Right lobe of liver (tissue), 6 donors: ENCODE results near the gene CCL3. TPM values are rescaled to one million over a fixed set of nuclear protein-coding genes. Genes with fewer than 3 reads are reported as not detected.
"Not testable (repeated sequence)": the region's sequence is repeated elsewhere in the genome, so short reads cannot be mapped to it uniquely, and the experiment has no call there.

ENCODE experiments used
- ATAC-seq, 4 donors: fragments of 200-7000 bp; cut with Tn5 transposase; one replicate each; pipeline ENCODE4 v1.9.1; 2020; ENCODE audit warnings: mild to moderate bottlenecking in 4 of 4, moderate library complexity in 4 of 4
- DNase-seq, 3 donors: peaks; one replicate each; pipeline ENCODE4 v3.0.0-alpha.2; 2020
- H3K27ac ChIP-seq, 3 donors: fragments of 200-600 bp; one replicate each; pipeline ENCODE4 v1.8.0; 2022
- H3K27me3 ChIP-seq, 2 donors: fragments of 200-600 bp; one replicate each; pipeline ENCODE4 v1.8.0; 2022
- H3K36me3 ChIP-seq, 4 donors: fragments of 200-600 bp; sonication (generic) in 1 of 4; one replicate each; pipeline versions ENCODE4 v1.5.1 to v1.8.0; 2017 to 2022; ENCODE audit warnings: control low read depth in 1 of 4
- H3K4me1 ChIP-seq, 4 donors: fragments of 200-600 bp; sonication (generic) in 1 of 4; one replicate each; pipeline versions ENCODE4 v1.5.1 to v1.8.0; 2017 to 2022; ENCODE audit warnings: control low read depth in 1 of 4
- H3K4me3 ChIP-seq, 3 donors: fragments of 200-600 bp; one replicate each; pipeline ENCODE4 v1.8.0; 2022
- H3K9me3 ChIP-seq, 4 donors: fragments of 200-600 bp; sonication (generic) in 1 of 4; one replicate each; pipeline versions ENCODE4 v1.5.1 to v1.8.0; 2017 to 2022; ENCODE audit warnings: control low read depth in 1 of 4
- POLR2A ChIP-seq: fragments of 450-650 bp; IDR thresholded peaks from one replicate; pipeline ENCODE4 v1.6.1; 2017; ENCODE audit warnings: antibody characterized with exemption, mild to moderate bottlenecking
- WGBS: methylation state at CpG from one replicate; pipeline ENCODE4 v1.1.6; 2018; ENCODE audit warnings: low coverage, low lambda C conversion rate; ENCODE audit not compliant: insufficient coverage; ENCODE audit errors: missing lambda C conversion rate; 5-methylcytosine and 5-hydroxymethylcytosine counted together
- intact Hi-C, 2 donors: fragments of 100-400 bp; cut with DNase I; formaldehyde crosslinking; loops; one replicate each; pipeline versions ENCODE4 v1.11.2 to v1.14.1; 2022
- total RNA-seq, 6 experiments: library from RNA; depleted of rRNA in 2 of 6; stranded (reverse); fragments of >200 nt in 2 of 6; fragmentation: NEBNext Ultra II Directional in 3 of 6; extraction: Animal tissue kit (Norgen Biotek cat#: 25700) in 3 of 6; gene quantifications; one replicate each; pipeline versions ENCODE4 v1.1.0 to v1.2.4, GENCODE V29; 2016 to 2023
- TF ChIP-seq, protein P1 (sequence below), 4 donors: fragments of 200-600 bp in 3 of 4; fragments of 450-650 bp in 1 of 4; IDR thresholded peaks; one replicate each; pipeline versions ENCODE4 v1.5.1 to v1.8.0; 2016 to 2022; ENCODE audit warnings: antibody characterized with exemption in 4 of 4, mild to moderate bottlenecking in 2 of 4
- donor health status: DM: no; HTN: yes; CAD: no.
- donor health status: DM: no; HTN: no; CAD: no.
- donor health status: DM: no; HTN: no; CAD: no.
- donor health status: DM: no; HTN: yes; CAD: no.
- donor health status: DM: no; HTN: yes; CAD: no.

Gene CCL3
- total RNA-seq, 6 experiments from 2014 or later = 0.43 to 18.2 (median 0.53) TPM; not detected in 1

DNA sequence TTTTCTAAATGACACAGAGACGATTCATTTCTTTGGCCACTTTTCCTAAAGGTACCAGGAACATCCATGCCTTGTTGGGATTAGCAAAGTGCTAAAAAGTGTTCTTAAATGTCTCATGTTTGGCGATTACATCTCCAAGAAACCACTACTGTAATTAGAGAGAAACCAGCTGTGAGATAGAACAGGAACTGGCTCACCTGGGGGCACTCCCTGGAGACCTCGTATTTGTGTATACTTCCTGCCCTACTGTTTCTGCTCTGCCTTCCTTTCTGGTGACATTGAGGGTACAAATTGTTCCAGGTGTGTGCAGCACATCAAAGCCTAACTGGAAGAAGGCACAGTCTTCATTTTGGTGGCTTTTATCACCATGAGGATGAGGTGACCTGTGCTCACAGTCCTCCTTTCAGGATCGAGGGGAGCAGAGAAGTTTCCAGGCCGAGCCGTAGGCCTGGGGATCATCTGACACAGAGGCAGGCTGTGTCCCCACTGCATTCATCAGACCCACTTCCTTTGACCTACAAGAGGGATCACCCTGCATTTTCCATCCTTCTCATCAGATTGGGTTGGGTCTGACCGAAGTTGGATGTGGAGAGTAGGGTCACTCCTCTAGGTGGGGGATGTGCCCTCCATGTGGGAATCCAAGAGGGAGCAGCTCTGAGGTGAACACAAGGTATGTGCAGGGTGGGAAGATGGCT lies 37.4 kb upstream of the CCL3 start:
- Histone ChIP-seq H3K27ac (no peak overlapping the region), H3K27me3 (no peaks in the 10 kb centered on the region), H3K4me1 (no peaks in the 10 kb centered on the region), H3K4me3 (no peak overlapping the region), H3K9me3 (no peaks in the 10 kb centered on the region), H3K36me3 (no peaks in the 10 kb centered on the region)
- ATAC-seq = peak in 1 of 4 donors; percentile 13
- 67% methylated on average over 7 of the region's 7 CpGs for WGBS
- TF ChIP-seq, protein P1, sequence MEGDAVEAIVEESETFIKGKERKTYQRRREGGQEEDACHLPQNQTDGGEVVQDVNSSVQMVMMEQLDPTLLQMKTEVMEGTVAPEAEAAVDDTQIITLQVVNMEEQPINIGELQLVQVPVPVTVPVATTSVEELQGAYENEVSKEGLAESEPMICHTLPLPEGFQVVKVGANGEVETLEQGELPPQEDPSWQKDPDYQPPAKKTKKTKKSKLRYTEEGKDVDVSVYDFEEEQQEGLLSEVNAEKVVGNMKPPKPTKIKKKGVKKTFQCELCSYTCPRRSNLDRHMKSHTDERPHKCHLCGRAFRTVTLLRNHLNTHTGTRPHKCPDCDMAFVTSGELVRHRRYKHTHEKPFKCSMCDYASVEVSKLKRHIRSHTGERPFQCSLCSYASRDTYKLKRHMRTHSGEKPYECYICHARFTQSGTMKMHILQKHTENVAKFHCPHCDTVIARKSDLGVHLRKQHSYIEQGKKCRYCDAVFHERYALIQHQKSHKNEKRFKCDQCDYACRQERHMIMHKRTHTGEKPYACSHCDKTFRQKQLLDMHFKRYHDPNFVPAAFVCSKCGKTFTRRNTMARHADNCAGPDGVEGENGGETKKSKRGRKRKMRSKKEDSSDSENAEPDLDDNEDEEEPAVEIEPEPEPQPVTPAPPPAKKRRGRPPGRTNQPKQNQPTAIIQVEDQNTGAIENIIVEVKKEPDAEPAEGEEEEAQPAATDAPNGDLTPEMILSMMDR (IDR thresholded peaks at IDR 0.05) = no peak
- TF ChIP-seq POLR2A = no peak
- intact Hi-C loops = no loop called here
- no peak for DNase-seq

DNA sequence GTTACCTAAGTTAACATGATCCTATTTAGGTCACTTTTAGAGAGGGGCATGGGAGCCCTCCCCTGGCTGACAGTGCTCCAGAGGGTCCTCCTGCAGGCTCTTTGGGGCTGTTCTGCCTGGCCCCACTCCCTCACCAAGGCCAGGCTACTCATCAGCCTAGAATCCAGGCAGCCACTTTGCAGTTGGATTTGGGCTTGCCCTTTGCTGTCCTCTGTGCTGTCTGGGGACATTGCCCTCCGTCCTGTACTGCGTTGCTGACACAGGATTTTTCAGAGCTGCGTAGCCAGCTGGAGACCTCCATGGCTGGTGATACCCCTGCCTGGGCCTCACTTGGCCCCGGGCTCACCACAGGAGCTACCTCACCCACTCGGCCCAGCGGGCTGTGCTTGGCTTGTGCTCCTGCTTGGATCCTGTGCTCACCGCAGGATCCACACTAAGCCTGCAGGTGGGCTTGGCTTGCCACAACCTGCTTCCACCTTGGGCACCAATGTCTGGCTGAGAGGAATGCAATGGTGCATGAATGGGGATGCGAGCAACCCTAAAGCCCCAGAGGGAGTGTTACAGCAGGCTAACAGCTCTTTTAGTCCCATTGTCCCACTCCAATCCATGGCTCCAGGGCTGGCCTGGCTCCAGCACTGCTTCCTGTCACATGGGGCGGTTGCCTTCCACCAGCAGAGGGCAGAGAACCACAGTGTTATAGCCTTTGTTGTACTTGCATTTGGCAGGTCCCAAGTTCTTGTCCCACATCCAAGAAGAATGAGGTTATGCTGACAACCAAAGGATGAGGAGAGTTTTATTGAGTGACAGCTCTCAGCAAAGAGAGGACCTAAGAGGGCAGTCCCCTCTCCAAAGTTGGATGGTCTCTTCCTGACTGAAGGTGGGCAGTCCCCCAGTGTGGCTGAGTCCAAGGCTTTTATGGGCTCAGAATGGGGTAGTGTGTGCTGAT lies 35.2 kb upstream of the CCL3 start:
- H3K36me3 ChIP-seq = no peaks in the 10 kb centered on the region
- no peaks in the 10 kb centered on the region for H3K9me3 ChIP-seq
- DNase-seq (no peak), ATAC-seq (peak; percentile 39 to 67 (median 46))
- H3K4me1 ChIP-seq = no peaks in the 10 kb centered on the region
- TF ChIP-seq, protein P1 (IDR thresholded peaks at IDR 0.05) = peak in 1 of 4 donors; percentile 5
- TF ChIP-seq POLR2A = no peak
- no peaks in the 10 kb centered on the region for H3K27me3 ChIP-seq
- H3K4me3 ChIP-seq = no peak overlapping the region
- intact Hi-C loops = no loop called here
- no peak overlapping the region for H3K27ac ChIP-seq
- WGBS = no CpG with 5 or more reads among the region's 9 CpGs

GRCh38 chr17:36123431-36123830 lies 33.5 kb upstream of the CCL3 start:
- WGBS = 71% methylated on average over 2 of the region's 2 CpGs
- no peaks in the 10 kb centered on the region for H3K9me3 ChIP-seq
- H3K4me3 ChIP-seq = no peak overlapping the region
- ATAC-seq = no peak
- no peaks in the 10 kb centered on the region for H3K4me1 ChIP-seq
- H3K27ac ChIP-seq = no peak overlapping the region
- no peaks in the 10 kb centered on the region for H3K36me3 ChIP-seq
- intact Hi-C loops = no loop called here
- TF ChIP-seq POLR2A = no peak
- TF ChIP-seq, protein P1 (IDR thresholded peaks at IDR 0.05) = no peak
- DNase-seq = no peak
- H3K27me3 ChIP-seq = no peaks in the 10 kb centered on the region

DNA sequence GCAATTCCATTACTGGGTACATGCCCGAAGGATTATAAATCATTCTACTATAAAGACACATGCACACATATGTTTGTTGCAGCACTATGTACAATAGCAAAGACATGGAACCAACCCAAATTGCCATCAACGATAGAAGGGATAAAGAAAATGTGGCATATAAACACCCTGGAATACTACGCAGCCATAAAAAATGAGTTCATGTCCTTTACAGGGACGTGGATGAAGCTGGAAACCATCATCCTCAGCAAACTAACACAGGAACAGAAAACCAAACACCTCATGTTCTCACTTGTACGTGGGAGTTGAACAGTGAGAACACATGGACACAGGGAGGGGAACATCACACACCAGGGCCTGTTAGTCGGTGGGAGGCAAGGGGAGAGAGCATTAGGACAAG lies 31.2 kb upstream of the CCL3 start:
- H3K9me3 ChIP-seq, ATAC-seq, H3K27ac ChIP-seq, H3K36me3 ChIP-seq, H3K4me1 ChIP-seq, H3K27me3 ChIP-seq, H3K4me3 ChIP-seq, DNase-seq, intact Hi-C loops: not testable (repeated sequence)
- 53% methylated on average over 6 of the region's 6 CpGs for WGBS

- no peaks in the 10 kb centered on the region for H3K4me1 ChIP-seq
- TF ChIP-seq, protein P1 (IDR thresholded peaks at IDR 0.05) = no peak
- no peak for TF ChIP-seq POLR2A
- intact Hi-C loops = no loop called here
- H3K27ac ChIP-seq = no peak overlapping the region
- no peaks in the 10 kb centered on the region for H3K36me3 ChIP-seq
- WGBS = 71% methylated on average over 3 of the region's 3 CpGs
- no peaks in the 10 kb centered on the region for H3K27me3 ChIP-seq
- ATAC-seq (no peak), DNase-seq (no peak)
- H3K4me3 ChIP-seq = no peak overlapping the region
- no peaks in the 10 kb centered on the region for H3K9me3 ChIP-seq
These were observed 30.3 kb upstream of the CCL3 start for GRCh38 chr17:36120221-36120620.
